SU-DHL-6 (cell line): ENCODE measurements around the gene SLC38A6.

Experiments used
- EZH2phosphoT487 ChIP-seq: fragments of 200-600 bp; sonication (generic), shearing (Covaris generic); conservative IDR thresholded peaks from 2 replicates; pipeline ENCODE4 v1.6.1; 2018; ENCODE audit warnings: mild to moderate bottlenecking, antibody characterized with exemption, low read length, moderate library complexity, mixed read lengths
- TF ChIP-seq, protein P1 (sequence below): fragments of 200-600 bp; sonication (generic); IDR thresholded peaks from one replicate; pipeline ENCODE4 v1.5.1; 2017; ENCODE audit warnings: antibody characterized with exemption, mild to moderate bottlenecking, low read length, moderate library complexity; ENCODE audit not compliant: insufficient read depth, poor library complexity, severe bottlenecking

DNA sequence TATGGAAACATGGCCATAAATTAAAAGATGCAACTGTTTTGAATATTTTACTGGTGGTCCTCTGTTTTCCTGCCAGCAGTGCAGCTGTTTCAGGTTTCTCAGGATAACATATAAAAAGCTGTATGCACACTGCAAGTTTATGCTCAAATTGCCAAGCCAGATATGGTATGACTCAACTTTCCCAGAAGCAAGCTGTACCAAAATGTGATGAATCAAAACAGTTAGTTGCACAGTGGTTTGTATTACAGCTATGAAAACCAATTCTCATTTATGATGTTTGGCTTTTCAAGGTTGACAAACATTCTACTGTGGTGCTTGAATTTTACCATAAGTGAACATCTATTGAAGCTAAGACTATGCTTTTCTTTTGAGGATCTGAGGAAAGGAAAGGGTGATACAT is 15.6 kb upstream of the SLC38A6 start:
- TF ChIP-seq, protein P1, sequence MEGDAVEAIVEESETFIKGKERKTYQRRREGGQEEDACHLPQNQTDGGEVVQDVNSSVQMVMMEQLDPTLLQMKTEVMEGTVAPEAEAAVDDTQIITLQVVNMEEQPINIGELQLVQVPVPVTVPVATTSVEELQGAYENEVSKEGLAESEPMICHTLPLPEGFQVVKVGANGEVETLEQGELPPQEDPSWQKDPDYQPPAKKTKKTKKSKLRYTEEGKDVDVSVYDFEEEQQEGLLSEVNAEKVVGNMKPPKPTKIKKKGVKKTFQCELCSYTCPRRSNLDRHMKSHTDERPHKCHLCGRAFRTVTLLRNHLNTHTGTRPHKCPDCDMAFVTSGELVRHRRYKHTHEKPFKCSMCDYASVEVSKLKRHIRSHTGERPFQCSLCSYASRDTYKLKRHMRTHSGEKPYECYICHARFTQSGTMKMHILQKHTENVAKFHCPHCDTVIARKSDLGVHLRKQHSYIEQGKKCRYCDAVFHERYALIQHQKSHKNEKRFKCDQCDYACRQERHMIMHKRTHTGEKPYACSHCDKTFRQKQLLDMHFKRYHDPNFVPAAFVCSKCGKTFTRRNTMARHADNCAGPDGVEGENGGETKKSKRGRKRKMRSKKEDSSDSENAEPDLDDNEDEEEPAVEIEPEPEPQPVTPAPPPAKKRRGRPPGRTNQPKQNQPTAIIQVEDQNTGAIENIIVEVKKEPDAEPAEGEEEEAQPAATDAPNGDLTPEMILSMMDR: no peak
- TF ChIP-seq EZH2phosphoT487: no peak
